Tibial nerve (tissue), 4 donors: ENCODE data around the gene RARS1.

Source experiments
- CTCF ChIP-seq, 5 experiments: fragments of 200-600 bp in 3 of 5; fragments of 450-650 bp in 2 of 5; sonication (generic) in 3 of 5; IDR thresholded peaks; one replicate each; pipeline ENCODE4 v1.5.1; 2016 to 2019; ENCODE audit warnings: antibody characterized with exemption in 5 of 5, mild to moderate bottlenecking in 3 of 5, moderate library complexity in 2 of 5
- EP300 ChIP-seq, 2 donors: sonication (generic); formaldehyde crosslinking; IDR thresholded peaks; one replicate each; pipeline ENCODE4 v1.6.1; 2017; ENCODE audit warnings: antibody characterized with exemption in 2 of 2, mild to moderate bottlenecking in 1 of 2
- POLR2A ChIP-seq, 2 donors: fragments of 450-650 bp; IDR thresholded peaks; one replicate each; pipeline ENCODE4 v1.6.1; 2017; ENCODE audit warnings: antibody characterized with exemption in 2 of 2, mild to moderate bottlenecking in 2 of 2, moderate library complexity in 2 of 2

- TF ChIP-seq POLR2A (IDR thresholded peaks at IDR 0.05): no peak
- TF ChIP-seq CTCF (IDR thresholded peaks at IDR 0.05): no peak
- no peak for TF ChIP-seq EP300 (IDR thresholded peaks at IDR 0.05)
Observed at GRCh38 chr5:168562279-168562678, 76.0 kb downstream of the RARS1 start.
